ENCODE measurements around the gene BDH1.
"Not testable (repeated sequence)": the region's sequence is repeated elsewhere in the genome, so short reads cannot be mapped to it uniquely, and the experiment has no call there.

The BDH1 gene

GRCh38 chr3:197573048-197573767 is 17.4 kb upstream of the BDH1 start:
- Histone ChIP-seq H3K27me3 (replicated peaks; ENCODE audit: control insufficient read depth, insufficient read depth, low read length) (no peaks in the 10 kb centered on the region), H3K4me3 (replicated peaks; ENCODE audit: low read depth, low read length) (no peak overlapping the region), H3K36me3 (ENCODE audit: control insufficient read depth, insufficient read depth, low read length) (no peaks in the 10 kb centered on the region)
- no peak for DNase-seq (ENCODE audit: extremely low read depth, insufficient read length)
- TF ChIP-seq CTCF (IDR thresholded peaks at IDR 0.05; ENCODE audit: insufficient read depth, low read length, poor library complexity, severe bottlenecking) = no peak

- H3K4me3 ChIP-seq (replicated peaks; ENCODE audit: low read depth, low read length); H3K27me3 ChIP-seq (replicated peaks; ENCODE audit: control insufficient read depth, insufficient read depth, low read length); DNase-seq (ENCODE audit: extremely low read depth, insufficient read length); H3K36me3 ChIP-seq (ENCODE audit: control insufficient read depth, insufficient read depth, low read length): not testable (repeated sequence)
Observed at GRCh38 chr3:197571880-197572172, 16.1 kb upstream of the BDH1 start.

GRCh38 chr3:197571074-197571879 is 15.5 kb upstream of the BDH1 start:
- DNase-seq (ENCODE audit: extremely low read depth, insufficient read length); H3K36me3 ChIP-seq (ENCODE audit: control insufficient read depth, insufficient read depth, low read length); H3K4me3 ChIP-seq (replicated peaks; ENCODE audit: low read depth, low read length); H3K27me3 ChIP-seq (replicated peaks; ENCODE audit: control insufficient read depth, insufficient read depth, low read length): not testable (repeated sequence)

GRCh38 chr3:197569433-197569832 is 13.7 kb upstream of the BDH1 start:
- not testable (repeated sequence) for DNase-seq (ENCODE audit: extremely low read depth, insufficient read length); H3K4me3 ChIP-seq (replicated peaks; ENCODE audit: low read depth, low read length); H3K36me3 ChIP-seq (ENCODE audit: control insufficient read depth, insufficient read depth, low read length); H3K27me3 ChIP-seq (replicated peaks; ENCODE audit: control insufficient read depth, insufficient read depth, low read length)

GRCh38 chr3:197567904-197568681 is 12.3 kb upstream of the BDH1 start:
- TF ChIP-seq CTCF (IDR thresholded peaks at IDR 0.05; ENCODE audit: insufficient read depth, low read length, poor library complexity, severe bottlenecking) = no peak
- H3K27me3 ChIP-seq (replicated peaks; ENCODE audit: control insufficient read depth, insufficient read depth, low read length) = no peaks in the 10 kb centered on the region
- H3K4me3 ChIP-seq (replicated peaks; ENCODE audit: low read depth, low read length) = no peak overlapping the region
- H3K36me3 ChIP-seq (ENCODE audit: control insufficient read depth, insufficient read depth, low read length) = no peaks in the 10 kb centered on the region
- DNase-seq (ENCODE audit: extremely low read depth, insufficient read length) = no peak

- H3K27me3 ChIP-seq (replicated peaks; ENCODE audit: control insufficient read depth, insufficient read depth, low read length); H3K4me3 ChIP-seq (replicated peaks; ENCODE audit: low read depth, low read length); DNase-seq (ENCODE audit: extremely low read depth, insufficient read length); H3K36me3 ChIP-seq (ENCODE audit: control insufficient read depth, insufficient read depth, low read length): not testable (repeated sequence)
Observed at GRCh38 chr3:197566155-197566554, 10.4 kb upstream of the BDH1 start.

GRCh38 chr3:197564097-197564843 is 8.5 kb upstream of the BDH1 start:
- no peak overlapping the region for H3K4me3 ChIP-seq (replicated peaks; ENCODE audit: low read depth, low read length)
- H3K27me3 ChIP-seq (replicated peaks; ENCODE audit: control insufficient read depth, insufficient read depth, low read length) = no peaks in the 10 kb centered on the region
- DNase-seq (ENCODE audit: extremely low read depth, insufficient read length) = no peak
- H3K36me3 ChIP-seq (ENCODE audit: control insufficient read depth, insufficient read depth, low read length) = no peaks in the 10 kb centered on the region
- no peak for TF ChIP-seq CTCF (IDR thresholded peaks at IDR 0.05; ENCODE audit: insufficient read depth, low read length, poor library complexity, severe bottlenecking)

Measured in GM06990 (cell line).